Measurements from ENCODE around the gene BICD1.
"Not testable (repeated sequence)": the region's sequence is repeated elsewhere in the genome, so short reads cannot be mapped to it uniquely, and the experiment has no call there.

Gene BICD1

DNA sequence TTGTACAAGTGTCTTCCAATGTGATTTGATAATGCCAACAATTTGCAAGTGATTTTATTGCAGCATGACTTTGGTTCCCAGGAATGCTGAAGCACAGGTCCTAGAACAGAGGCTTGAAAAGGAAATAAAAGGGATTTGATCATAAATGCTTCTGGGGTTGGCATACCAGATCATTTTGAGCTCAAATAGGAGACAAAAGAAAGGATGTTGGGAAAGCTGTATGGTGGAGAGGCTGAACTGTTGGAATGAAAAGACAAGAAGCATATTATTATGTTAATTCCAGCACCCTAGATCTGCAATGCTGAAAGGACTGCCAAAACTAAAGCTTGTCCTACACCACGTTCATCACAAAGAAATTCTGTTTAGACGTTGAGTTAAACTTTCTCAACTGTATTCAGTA is 143.1 kb downstream of the BICD1 start:
- DNase-seq: no peak

DNA sequence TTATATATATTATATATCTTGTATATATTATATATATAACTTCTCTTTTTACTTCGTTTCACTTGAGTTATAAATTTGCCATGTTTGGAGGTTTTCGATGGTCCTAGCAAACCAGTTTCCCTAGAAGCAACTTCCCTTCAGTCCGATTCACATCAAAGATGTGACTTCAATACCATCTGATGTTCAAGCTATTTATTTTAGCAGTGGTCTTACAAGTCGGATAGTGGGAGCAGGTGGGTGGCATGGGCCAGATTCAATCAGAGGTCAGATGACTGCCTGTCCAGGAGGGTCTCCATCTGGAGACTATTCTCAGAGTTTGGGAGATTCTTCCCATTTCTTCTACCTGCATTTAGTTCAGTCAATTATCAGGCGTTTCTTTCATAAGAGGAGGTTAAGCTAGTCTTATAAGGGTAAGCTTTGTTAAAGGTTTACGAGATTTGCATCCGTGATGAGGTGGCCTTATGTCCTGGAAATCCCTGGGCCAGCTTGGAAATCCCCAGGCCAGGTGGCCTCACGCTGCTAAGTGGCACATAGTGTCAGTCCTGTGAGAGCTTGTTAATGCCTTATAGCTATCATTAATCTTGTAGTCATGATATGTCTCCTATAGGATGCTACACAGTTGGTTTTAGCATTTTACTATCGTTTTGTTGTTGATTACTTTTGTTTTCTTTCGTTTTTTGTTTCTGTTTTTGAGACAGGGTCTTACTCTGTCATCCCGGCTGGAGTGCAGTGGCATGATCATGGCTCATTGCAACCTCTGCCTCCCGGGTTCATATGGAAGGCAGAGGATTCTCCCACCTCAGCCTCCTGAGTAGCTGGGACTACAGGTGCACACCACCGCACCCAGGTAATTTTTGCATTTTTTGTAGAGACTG is 145.8 kb downstream of the BICD1 start:
- DNase-seq: no peak

DNA sequence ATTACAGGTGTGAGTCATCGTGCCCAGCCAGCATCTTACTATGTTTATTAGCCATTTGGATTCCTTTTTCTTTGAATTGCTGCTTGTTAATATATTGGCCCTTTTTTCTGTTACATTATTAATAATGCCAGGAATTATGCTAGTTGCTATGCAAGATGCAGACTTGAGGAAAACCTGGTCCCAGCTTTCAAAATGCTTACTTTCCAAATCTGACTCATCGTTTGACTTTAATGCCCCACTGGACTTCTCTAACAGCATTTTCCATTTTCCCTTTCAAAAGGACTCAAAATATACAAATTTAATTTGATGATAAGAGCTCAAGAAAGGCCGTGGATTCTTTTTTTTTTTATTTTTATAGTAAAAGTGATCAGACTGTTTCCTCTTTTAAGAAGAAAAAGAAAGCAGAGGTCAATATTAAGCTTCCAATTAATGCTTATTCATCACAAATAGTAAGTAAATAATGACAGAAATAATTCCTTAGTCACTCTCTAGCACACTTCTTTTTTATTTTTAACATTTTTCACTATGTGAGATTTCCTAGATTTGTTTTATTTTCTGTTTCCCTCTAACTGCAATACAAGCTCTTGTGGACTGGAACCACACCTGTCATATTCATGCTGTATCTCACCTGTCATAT is 146.6 kb downstream of the BICD1 start:
- DNase-seq: no peak

DNA sequence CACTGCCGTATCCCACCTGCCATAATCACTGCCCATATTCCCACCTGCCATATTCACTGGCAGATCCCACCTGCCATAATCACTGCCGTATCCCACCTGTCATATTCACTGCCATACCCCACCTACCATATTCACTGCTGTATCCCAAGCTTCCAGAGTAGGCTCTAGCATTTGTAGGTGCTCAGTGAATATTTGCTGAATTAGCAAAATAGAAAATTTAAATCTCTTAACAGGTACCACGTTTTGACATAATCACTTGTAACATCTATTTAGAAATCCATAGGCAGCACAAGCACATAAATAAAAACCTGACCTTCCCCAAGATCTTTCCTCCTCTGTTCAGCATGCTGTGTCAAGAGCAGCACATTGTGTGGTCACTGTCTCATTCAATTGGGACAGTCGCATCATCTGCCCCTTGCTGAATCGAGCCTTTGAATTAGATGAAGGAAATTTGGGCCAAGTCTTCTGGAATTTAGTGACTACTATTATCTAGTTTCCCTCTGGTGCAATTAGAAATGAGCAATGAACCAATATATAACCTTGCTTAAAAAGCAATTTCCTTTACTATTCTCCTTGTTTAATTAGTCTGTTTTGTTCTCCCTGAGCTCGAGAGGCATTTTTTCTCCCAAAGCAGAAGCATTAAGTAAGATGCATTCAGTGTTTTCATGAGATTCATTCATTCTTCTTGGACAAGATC is 147.8 kb downstream of the BICD1 start:
- DNase-seq: no peak

DNA sequence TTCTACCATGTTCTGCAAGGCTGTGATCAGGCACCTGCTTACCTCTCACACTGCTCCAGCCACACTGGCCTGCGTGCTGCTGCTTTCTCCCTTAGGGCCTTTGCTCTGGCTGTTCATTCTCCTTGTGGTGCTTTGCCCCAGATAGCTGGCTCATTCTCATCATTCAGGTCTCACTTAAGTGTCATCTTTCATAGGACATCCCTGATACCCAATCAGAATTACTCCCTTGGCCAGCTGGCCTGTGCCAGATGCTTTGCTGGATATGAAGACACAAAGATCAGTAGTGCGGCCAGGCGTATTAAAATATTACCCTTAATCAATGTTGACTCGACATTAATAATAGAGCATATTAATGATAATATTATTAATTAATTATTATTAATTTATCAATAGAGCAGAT is 148.9 kb downstream of the BICD1 start:
- DNase-seq: no peak

DNA sequence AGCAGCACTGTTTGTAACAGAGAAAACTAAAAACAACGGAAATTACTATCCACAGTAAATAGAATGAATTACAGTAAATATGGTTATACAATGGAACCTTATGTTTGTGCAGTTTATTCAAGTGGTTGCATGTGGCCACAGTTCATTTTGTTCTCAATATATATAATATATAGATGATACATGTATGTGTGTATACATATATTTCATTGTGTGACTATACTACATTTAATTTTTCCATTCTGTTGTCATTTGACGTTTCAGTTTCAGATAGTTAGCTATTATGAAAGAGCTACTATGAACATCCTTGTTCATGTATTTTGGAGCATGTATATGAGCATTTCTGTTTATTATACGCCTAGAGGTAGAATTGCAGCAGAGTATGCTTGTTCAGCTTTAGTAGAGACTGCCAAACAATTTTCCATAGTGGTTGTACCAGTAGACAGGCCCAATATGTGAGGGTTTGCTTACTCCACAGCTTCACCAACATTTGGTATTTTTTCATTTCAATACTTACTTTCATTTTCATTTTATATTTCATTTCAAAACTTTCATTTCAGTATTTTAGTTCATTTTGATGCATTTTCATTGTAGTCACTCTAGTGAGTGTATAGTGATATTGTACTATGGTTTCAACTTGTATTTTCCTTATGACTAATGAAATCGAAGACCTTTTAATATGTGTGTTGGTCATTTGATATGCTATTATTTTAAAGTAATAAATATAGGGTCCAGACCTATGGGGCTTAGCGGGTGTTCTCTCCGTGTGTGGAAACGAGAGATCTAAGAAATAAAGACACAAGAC is 151.2 kb downstream of the BICD1 start:
- no peak for DNase-seq

DNA sequence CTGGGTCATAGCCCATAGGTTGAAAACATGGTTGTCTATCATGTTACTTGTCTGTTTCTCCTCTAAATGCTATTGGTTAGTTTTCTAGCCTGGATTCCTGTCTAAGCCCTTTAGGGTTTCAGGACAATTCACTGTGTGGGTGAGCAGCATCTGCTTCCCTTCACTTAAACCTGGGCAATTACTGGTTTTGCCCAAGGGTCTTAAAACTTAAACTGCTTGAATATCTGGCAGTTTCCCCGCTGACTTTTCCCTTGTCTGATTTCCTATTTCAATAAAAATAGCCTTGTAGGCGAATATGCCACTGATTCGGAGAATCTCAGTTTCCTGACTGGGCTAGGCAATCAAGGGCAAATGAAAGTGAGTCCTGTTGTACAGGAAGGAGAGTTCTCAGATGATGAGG is 154.0 kb downstream of the BICD1 start:
- DNase-seq: no peak

DNA sequence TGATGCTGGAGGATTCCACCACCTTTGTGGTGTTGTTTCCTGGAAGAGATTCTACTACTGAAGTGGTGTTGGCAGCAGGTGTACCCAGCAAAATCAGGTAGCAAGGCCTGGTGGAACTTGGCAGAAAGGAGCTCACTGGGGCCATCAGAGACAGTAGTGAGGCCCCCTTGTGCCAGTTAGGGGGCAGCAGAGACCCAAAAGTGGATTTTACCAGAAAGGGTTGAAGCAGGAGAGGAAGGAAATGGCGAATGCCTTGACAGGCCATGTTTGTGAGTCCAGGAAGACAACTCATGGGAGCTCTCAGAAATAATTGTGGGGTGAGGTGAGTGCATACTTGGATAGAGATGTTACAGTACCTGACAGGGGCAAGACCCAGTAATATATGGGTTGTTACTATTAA is 155.0 kb downstream of the BICD1 start:
- DNase-seq: no peak

DNA sequence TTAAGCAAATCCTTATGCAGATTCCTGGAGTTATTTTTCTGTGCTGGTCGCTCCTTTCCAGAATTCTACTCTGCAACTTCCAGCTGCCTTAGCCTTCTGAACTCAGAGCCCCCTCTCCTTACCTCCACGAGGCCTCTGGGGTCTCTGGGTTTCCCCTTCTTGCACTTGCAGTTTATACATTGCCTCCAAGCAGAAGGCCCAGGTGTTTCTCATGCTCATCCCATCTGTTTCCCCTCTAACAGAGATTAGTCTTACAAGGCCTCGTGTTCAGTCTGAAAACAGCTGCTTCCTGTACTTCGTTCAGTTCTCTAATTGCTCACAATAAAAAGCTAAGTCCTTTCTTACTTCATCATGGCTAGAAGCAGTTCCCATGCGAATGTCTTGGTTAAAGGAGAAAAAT is 158.3 kb downstream of the BICD1 start:
- DNase-seq: no peak

DNA sequence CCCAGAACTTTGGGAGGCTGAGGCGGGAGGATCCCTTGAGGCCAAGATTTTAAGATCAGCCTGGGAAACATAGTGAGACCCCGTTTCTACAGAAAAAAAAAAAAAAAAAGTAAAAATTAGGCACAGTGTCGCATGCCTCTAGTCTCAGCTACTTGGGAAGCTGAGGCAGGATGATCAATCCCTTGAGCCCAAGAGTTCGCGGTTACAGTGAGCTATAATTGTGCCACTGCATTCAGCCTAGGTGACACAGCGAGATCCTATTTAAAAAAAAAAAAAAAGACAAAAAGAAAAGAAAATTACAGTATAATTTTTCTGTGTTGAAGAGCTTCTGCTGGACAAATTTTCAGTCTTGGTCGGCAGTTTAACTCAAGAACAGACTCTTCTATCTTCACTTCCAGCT is 158.8 kb downstream of the BICD1 start:
- no peak for DNase-seq

DNA sequence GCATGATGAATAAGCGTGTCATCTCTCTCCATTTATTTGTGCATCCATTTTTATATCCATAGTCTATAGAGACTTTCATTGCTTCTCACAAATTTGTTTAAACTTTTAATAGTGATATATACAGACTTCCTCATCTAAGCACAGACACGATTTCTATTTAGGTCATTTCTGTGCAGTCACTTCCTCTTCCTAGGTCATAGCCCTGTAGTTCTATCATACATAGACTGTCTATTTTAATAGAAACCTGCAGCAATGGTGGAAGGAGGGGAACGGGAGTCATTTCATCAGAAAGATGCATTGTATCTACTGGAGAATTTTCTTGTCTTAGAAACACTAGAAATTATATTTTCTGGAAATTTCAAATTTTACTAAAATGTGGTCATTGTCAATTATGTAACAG is 159.3 kb downstream of the BICD1 start:
- DNase-seq: no peak

DNA sequence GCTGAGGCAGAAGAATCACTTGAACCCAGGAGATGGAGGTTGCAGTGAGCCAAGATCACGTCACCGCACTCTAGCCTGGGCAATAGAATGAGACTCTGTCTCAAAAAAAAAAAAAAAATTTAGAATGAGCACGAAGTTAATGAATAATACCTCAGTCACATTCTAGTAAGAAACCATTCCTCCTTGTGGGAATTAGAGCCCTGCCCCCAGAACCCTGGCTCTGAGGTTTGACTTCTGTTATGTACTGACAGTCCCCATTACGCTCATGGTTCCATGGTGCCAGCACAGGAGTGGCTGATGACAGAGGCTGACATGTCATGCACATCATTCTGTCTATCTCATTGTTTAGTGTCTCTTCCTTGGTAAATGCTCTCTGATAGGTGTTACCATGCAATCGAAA is 160.1 kb downstream of the BICD1 start:
- no peak for DNase-seq

DNA sequence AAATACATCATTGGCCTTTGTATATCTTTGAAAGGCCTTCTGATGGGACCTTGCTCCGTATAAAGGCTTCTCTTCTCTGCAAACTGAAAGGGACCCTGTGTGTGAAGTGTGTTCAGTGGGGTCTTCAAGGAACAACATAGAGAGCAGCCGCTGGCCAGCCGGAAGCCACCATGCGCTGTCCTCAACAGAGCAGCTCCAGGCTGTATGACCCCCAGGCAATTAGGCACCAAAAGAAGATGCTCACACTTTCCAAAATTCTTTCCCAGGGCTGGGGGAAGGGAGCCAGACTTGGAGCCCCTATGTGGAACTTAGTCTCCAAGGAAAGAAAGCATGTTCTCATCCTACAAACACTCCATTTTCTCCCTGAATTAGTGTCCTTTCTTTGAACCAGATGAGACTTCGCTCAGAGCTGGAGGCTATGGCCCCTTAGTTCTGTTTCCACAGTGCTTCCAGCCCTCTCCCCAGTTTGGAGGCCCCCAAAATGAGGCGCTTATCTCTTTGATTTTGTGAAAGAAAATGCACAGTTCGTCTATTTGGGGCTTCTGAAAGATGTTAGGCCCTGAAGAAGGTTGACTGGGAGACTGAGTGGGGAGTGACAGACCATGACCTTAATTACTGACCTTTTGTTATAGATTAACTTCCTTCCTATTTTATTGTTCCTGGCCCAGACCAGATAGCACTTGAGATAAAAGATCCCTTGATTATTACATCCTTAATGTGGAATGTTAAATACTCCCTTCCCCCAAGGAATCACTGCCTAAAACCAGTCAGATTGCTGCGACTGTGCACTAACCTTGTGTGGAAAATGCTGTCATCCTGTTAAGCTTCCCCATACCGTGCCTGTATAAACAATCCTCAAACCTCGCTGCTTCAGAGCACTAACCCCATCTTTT is 164.4 kb downstream of the BICD1 start:
- no peak for DNase-seq

DNA sequence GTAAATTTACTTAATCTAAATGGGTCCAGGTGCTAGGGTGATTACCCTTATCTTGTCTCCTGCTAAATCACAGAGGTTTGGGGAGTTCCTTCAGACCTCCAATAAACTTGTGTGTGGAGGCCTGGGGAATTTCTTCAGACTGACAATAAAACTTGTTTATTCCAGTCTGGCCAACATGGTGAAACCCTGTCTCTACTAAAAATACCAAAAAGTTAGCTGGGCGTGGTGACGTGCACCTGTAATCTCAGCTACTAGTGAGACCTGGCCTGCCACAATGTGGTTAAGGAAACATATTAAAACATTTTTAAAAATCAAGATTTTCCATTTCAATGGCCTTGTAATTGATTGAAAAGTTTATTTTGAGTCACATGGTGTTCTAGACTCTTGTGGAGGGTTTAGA is 165.8 kb downstream of the BICD1 start:
- DNase-seq: no peak

DNA sequence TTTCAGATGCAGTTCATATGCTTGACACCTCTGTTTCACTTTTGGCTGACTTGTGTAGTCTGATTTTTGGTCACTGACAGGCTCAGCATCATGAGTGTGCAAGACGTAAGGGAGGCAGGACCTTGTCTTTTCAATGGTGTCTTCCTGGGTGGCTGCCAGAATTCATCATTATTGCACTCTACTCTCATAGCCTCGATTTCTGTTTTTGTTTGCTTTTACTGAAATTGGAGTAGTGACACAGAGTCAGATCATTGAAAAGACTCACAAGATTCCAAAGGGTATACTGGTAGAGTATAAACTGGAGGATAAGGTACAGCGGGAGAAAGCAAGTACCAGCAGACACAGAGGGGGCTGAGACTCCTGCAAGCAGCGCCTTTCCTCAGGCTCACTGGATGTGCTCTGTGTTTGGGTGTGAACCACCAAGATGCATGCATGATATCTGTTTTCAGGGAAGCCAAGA is 166.4 kb downstream of the BICD1 start:
- DNase-seq: no peak

DNA sequence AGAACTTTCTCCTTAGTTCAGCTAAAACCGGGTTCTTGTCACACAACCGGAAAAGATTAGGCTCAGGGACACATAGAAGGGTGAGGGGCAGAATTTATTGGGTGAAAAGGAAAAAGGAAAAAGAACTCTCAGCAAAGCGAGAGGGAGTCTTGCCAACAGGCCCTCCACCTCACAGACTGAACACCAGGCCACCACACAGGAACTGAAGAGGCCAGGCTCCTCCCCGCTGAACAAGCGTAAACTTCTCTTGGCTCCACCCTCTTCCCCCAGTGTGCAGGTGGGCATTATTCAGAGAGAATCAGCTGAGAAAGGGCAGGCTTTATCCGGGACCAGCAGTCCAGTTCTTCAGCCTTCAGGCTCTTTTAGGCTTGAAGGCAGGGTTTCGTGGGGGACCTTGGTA is 167.1 kb downstream of the BICD1 start:
- peak; percentile 58 for DNase-seq

DNA sequence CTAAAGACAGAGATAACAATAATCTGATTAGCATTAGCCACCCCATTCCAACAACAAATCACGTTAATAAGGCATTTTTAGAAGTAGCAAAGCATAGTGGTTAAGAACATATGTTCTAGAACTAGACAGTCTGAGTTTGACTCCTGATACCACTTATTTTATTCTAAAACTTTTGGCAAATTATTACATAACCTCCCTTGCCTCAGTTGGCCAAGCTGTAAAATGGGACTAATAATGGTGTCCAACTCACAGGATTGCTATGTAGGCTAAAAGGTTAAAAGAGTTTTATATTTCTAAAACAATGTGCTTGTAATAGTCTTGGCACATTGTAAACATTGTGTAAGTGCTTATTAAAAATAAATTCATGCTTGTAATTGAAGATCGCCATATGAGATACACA is 168.0 kb downstream of the BICD1 start:
- DNase-seq: no peak

DNA sequence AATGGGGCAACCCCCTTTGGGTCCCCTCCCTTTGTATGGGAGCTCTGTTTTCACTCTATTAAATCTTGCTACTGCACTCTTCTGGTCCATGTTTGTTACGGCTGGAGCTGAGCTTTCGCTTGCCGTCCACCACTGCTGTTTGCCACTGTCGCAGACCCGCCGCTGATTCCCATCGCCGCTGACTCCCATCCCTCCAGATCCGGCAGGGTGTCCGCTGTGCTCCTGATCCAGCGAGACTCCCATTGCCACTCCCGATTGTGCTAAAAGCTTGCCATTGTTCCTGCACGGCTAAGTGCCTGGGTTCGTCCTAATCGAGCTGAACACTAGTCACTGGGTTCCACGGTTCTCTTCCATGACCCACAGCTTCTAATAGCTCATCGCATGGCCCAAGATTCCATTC is 168.9 kb downstream of the BICD1 start:
- DNase-seq: not testable (repeated sequence)

DNA sequence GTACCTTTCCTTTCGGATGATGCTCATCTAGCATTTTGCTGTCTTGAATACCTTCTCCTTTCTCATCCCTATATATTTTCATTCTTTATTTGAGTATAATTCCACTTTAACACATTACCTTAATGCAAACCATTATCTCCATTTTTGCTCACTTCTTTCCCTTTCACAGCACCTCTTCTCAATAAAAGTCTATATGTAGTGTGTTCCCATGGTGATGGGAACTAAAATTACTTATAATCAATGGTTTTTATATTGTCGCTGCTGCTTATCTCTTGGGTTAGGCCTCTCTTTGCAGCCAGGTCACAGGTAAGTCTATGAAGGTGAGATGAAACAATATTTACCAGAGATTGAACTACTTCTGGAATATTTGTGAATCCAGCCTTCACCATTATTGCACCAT is 171.1 kb downstream of the BICD1 start:
- DNase-seq: no peak

DNA sequence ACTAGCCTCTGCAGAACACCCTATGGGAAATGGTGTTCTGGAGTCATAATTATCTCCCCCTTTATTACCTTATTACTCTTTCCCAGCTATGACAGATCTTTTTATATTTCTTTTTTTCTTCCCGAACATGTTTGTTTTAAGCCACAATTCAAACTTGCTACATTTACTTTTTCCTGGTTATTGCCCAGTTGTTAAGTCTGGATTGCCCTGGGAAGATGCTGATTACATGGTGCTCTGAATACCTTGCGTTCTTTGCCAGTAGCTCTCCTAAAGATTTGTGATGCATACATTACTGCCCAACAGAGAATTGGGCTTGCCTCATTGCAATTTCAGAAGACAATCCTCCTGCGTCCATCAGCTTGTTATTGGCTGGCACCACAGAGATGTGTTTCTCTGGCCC is 174.5 kb downstream of the BICD1 start:
- DNase-seq: no peak

DNA sequence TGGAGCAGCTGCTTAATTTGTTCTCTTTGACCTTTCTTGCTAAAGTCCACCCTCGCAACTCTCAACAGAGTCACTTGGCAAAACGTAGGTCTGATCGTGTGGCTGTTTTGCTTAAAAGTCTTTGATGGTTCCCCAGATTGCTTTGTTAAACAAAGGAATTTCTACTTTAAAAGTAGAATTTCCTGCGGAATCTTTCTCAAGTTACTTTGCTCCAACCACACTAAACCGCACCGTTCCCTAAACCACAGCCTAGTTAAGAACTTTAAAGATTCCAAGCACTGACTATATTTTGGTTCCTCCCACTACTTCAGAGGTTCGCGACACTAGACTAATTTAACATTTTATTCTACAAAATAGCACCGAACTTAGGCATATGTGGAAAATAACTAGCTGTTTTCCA is 177.9 kb downstream of the BICD1 start:
- no peak for DNase-seq

DNA sequence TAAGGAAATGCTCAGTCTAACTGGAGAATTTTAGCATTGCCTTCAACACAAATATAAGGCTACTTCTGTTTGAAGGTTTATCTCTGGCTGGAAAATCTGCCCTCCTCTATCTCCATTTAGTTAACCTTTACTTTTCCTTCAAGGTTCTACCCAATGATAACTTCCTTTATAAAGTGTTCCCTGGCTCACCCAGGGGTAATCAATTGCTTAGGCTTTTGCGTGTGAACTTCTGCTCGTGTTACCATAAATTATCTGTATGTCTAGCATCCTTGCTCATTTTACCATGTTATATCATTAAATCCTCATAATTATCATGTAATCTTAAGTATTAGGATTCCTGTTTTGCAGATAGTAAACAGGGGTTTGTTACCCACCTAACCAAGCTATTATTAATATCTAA is 178.4 kb downstream of the BICD1 start:
- no peak for DNase-seq
